ENCODE data around the gene KLHL7.
"Not testable (repeated sequence)": the region's sequence is repeated elsewhere in the genome, so short reads cannot be mapped to it uniquely, and the experiment has no call there.

Gene KLHL7

DNA sequence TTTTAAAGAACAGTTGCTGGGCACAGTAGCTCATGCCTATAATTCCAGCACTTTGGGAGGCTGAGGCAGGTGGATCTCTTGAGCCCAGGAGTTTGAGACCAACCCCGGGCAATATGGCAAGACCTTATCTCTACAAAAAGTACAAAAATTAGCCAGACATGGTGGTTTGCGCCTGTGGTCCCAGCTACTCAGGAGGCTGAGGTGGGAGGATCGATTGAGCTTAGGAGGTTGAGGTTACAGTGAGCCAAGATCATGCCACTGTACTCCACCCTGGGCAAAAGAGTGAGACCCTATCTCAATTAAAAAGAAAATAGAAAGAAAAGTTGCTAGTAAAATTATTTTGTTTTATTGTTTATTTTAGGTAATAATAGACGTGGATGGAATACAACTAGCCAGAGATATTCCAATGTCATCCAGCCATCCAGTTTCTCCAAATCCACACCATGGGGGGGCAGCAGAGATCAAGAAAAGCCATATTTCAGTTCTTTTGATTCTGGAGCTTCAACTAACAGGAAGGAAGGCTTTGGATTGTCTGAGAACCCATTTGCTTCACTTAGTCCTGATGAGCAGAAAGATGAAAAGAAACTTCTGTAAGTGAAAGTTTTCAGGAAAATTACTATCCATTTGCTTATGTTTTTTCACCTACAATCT lies 79.2 kb downstream of the KLHL7 start:
- DNase-seq, result peak; percentile 23

DNA sequence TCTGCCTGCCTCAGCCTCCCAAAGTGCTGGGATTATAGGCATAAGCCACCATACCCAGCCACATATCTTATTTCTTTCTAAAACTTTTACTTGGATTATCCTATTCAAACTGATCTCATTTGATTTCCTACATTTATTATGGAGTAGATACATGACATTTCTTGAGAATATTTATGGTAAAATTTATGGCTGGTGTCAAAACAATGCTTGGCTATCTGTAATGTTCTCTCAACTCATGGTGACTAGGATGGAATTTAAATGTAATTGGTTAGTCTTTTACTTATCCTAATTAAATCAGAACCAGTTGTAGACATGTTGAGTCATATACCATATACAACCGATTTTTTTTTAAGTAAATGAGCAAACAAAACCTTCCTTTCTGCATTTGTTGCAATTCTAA lies 80.4 kb downstream of the KLHL7 start:
- no peak for DNase-seq

DNA sequence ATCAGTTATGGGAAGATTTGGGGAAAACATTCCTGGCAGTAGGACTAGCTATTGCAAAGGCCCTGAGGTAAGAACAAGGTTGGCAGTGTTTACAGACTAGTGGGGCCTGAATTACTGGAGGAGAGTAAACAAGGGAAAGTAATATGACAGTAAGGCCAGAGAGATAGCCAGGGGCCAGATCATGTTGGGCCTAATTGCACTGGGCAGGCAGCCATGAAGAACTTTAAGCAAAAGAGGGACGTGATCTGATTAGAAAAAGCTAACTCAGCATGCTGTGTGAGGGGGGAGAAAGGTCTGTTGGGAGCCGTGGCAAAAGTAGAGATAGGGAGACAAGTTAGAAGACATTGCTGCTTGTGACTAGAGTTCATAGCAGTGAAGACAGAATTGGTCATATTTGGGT lies 85.4 kb downstream of the KLHL7 start:
- DNase-seq, result no peak

DNA sequence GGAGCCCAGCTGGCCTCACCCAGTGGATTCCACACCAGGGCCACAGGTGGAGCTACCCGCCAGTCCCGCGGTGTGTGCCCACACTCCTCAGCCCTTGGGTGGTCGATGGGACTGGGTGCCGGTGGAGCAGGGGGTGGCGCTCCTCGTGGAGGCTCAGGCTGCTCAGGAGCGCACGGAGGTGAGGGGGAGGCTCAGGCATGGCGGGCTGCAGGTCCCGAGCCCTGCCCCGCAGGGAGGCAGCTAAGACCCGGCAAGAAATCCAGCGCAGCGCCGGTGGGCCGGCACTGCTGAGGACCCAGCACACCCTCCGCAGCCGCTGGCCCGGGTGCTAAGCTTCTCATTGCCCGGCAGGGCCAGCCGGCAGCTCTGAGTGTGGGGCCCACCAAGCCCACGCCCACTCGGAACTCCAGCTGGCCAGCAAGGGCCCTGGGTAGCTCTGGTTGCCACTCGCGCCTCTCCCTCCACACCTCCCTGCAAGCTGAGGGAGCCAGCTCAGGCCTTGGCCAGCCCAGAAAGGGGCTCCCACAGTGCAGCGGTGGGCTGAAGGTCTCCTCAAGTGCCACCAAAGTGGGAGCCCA lies 88.2 kb downstream of the KLHL7 start:
- not testable (repeated sequence) for DNase-seq

DNA sequence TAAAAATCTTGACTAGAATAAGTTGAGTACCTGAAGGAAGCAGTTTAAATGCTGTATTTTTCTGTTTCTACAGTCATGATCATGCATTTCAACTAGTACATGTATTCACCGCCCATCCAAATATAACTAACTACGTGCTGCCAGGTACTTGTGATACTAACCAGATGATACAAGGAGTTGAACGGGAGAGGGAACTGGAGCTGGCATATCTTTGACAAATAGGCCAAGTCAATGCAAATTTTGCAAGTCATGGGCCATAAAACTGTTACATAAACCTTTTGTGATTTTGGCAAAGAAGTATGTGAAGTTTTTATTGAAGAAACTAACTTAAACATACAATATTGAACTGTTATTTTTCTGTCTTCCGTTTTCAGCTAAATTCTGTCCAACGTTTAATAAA lies 90.7 kb downstream of the KLHL7 start:
- DNase-seq, result no peak

DNA sequence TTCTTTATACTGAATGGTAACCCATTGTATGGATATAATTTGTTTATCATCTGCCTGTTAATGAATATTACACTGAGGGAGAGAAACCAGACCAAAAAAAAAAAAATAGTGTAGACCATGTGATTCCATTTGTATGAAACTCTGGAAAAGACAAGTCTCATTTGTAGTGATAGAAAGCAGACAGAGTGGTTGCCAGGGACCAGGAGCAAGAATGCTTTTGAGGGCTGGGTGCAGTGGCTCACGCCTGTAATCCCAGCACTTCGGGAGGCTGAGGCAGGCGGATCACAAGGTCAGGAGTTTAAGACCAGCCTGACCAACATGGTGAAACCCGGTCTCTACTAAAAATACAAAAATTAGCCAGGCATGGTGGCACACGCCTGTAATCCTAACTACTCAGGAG lies 92.2 kb downstream of the KLHL7 start:
- not testable (repeated sequence) for DNase-seq

DNA sequence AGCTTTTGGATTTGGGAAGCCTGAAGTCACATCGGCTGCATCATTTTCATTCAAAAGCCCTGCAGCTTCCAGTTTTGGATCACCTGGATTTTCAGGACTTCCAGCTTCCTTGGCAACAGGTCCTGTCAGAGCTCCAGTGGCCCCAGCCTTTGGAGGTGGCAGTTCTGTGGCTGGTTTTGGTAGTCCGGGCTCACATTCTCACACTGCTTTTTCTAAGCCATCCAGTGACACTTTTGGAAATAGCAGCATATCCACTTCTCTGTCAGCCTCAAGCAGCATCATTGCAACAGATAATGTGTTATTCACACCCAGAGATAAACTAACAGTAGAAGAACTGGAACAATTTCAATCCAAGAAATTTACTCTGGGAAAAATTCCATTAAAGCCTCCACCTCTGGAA lies 94.7 kb downstream of the KLHL7 start:
- no peak for DNase-seq

DNA sequence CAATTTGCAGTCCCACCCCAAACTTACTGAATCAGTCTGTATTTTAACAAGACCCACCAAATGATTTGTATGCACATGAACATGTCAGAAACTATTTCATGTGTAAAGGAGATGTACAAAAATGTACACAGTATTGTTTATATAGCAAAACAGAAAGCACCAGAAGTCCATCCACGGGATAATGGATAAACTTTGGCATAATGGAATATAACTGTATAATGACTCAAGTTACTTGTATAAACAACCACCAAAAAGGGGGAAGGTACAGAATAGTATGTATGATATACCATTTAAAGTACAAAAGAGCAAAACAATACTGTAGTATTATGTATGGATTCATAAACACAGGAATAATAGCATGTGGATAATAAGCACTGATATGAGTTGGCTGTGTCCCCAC lies 98.7 kb downstream of the KLHL7 start:
- no peak for DNase-seq

DNA sequence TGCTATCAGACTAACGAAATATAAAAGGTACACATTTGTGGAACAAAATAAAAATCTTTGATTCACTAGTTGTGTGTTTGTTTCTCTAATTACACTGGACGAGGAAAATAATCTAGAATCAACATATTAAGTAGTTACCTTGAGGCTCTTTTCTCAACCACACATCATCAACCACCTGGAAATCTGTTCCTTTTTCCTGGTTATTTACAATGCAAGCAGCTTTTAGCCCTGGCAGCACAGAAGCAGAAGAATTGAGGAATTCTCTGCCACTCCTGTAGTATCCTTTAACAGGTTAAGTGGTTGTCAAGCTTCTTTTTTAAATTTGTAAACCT lies 100.0 kb downstream of the KLHL7 start:
- no peak for DNase-seq

DNA sequence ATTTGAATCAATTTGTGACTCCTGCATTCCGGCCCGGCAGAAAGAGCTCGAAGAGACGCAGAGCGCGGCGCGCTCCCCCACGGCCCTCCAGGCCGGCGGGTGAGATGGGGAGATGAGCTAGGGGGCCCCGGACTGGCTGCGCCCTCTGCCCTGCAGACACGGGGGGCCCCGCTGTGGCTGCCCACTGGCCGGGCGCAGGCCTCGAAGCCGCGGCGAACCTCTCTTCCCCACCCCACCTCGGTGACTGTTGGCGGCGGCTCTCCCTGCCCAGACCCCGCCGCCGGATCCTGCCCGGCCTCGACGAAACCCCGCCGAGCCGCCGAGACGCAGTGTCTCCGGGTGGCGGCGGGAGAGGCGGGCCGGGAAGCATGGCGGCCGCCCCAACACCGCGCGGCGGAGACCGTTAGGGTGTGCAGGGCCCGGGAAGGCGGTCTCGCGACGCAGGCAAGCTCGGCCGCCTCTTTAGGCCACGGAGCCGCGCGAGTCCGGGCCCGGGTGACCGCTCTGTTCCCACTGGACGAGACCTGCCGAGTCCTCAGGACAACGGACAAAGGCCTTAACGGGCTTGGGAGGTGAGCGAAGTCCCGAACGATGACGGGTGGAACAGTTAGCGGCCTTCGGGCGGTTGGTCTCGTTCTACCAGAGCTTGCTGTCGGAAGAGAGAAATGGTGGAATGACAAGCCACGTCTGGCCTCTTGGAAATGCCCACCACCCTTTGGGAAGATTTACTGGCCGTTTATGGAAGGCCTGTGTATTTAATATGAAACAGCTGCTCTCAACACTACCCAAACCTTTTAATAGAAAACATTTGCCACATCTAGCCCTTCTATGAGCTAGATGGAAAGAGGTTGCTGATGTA lies 100.6 kb downstream of the KLHL7 start:
- DNase-seq, result peak; percentile 18

DNA sequence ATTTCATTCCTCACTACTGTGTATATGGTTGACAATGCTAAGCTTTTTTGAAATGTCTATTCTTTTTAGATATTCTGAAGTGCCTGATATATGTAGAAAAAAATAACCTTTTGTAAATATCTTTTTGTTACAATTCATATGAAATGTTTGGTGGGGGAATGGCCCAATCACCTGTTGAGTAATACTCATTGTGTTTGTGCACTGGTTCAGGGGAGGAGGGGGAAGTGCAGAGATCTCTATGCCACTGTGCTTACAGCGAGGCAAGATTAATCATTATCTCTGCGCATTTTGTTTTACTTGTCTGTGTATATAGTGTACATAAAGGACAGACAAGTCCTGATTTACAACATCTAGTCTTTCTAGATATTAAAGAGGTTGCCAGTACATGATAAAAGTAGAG lies 101.4 kb downstream of the KLHL7 start:
- no peak for DNase-seq

DNA sequence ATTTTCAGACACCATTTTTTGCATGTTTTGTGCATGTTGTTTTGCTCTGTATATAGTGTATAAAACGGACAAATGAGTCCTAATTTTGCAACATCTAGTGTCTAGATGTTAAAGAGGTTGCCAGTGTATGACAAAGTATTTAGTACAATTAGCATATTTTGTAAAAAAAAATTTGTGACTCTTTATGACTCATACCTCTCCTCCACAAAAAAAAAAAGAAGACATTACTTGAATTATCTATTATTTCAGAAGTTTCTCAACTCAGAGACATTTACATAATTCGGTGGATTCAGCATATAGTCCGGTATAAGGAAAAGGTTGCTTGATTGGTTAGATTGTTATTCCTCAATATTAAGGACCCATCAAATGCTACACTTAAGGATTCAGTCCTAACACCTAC lies 102.3 kb downstream of the KLHL7 start:
- DNase-seq, result no peak

DNA sequence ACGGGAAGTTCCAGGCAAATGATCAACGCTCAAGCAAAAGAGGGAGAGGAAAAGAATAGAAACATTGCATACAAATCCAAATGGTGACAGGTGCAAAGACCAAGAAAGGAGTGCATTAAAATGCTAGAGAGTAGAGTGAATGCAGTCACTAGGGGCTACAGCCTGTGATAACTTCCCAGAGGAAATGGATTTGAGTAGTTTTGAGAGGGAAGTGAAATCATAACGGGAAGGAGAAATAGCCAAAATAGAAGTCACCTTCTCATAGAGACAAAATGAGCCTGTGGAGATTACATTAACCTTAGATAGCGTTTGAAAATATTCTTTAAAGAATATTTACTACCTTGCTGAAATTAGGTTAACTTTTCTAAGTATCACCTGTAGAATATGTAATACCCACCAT lies 102.7 kb downstream of the KLHL7 start:
- DNase-seq, result no peak

DNA sequence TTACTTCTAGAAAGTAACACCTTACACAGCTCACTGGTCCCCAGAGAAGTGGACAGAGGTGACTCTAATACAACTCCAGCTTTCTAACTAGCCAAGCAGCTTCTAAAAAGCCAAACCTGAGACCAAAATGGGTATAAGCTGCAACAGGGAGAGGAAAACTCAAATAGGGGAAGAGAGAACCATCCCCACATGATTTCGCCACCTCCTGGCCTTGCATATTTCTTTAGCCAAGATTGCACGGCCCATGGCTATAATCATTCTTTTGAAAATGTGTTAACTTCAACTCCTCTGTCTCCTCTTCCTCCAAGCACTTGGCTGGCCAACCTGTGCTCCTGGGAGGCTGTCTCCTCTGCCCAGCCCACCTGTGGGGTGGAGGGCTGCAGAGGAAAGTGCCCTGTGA lies 104.9 kb downstream of the KLHL7 start:
- no peak for DNase-seq

DNA sequence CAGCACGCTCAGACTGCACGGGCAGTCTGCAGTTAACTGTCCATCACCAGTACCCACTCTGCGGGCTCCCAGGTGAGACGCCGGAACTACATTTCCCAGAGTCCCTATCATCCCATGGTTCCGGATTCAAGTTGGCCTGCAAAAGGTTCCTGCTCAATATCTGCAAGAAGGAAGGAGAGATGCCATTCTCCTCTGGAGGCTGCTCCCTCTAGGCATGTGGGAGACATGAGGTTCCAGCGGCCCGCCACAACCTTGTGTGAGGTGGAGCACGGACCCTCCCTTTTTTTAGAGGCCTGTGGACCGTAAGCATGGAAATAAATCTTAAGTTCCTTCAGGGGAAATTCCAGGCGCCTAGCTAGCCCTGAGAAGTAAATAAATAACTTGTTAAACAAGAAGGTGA lies 106.0 kb downstream of the KLHL7 start:
- no peak for DNase-seq

DNA sequence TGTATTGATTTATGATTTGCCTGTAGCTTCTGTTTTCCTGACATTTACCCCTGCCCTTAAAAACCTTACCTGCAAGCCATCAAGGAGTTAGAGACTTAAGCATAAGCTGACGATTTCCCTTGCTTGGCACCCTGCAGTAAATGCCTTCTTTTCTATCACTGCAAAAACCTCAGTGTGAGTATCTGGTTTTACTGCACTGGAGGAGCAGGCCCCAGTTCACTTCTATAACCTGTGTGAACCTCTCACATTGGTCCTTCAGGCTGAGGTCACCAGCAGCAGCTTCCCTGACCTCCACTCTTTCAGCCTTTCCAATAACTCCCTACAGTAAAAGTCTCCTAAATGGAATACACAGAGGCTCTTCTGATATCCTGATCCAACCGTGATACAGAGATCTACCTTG lies 106.8 kb downstream of the KLHL7 start:
- DNase-seq, result no peak

DNA sequence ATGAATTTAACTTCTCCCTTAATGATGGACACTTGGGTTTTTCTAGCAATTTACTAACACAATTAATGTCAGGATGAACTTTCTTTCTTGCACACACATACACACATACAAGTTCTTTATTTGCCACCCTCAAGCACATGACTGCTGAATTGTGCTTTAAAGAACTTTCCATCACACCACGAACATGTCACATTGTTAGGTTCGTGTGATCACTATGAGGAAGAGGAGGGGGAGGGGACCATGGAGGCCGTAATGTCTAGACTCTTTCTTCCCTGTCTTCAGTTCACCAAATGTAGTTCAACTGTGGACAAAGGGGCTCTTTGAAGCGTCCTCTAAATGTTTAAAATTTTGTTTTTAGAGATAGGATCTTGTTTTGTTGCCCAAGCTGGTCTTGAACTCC lies 107.3 kb downstream of the KLHL7 start:
- no peak for DNase-seq

DNA sequence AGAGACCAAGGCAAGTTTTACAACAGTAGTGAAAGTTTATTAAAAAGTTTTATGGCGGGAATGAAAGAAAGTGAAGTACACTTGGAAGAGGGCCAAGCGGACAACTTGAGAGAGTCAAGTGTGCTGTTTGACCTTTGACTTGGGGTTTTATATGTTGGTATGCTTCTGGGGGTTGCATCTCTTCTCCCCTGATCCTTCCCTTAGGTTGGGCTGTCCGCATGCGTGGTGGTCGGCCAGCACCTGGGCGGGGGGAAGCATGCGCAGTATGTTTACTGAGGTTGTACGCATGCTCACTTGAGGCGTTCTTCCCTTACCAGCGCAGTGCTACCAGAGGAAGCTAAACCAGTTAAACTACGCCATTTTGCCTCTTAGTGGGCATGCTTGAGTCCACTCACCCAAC lies 108.2 kb downstream of the KLHL7 start:
- no peak for DNase-seq

DNA sequence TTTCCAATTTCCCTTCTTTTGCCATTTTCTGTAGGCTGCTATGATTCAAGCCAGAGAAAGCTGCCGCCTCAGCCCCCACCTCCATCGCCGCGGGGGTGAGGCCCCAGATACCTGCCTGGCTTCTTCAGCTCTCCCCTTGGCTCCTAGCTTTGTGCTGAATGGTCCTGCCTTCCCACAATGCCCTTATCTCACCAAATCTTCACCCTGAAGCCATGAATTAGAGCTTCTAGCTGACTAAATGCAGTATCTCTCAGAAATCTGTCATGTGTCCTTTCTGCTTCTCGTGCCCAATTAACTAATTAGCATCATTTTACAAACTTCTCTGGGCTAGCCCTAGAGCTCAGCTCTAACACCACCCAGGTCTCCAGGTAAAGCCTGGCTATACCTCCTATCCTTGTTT lies 108.8 kb downstream of the KLHL7 start:
- no peak for DNase-seq

DNA sequence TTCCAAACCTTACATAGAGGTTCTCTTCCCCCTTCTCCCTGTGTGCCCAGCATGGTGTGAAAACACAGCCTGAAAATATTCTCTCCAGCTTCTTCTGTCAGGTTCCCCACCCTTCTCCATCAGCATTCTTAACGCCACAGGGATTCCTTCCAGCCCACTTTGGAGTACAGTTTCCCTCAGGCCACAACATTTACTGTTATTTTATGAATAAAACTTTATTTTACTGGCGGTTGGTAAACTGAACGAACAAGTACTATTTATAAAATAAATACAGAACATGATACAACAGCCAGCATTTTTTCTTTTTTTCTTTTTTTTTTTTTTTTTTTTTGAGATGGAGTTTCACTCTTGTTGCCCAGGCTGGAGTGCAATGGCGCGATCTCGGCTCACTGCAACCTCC lies 109.4 kb downstream of the KLHL7 start:
- DNase-seq, result no peak

DNA sequence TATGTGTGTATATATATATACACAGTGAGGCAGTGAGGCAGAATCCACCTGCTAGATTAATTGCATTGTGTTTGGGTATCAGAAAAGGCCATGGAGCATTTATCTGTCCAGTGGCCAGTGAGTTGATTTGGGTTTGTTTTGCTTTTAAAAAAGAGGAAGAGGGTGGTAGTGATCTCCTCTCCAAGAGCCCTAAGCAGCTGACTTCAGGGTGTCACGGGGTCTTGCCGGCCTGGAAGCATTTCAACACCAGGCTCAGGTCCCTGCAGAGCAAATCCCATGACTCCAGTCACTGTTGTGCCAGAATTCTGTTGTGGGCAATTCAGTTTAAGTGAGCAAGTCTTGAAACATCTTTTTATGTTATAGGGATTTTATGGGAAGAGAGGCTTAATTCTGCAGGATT lies 110.4 kb downstream of the KLHL7 start:
- DNase-seq, result no peak

DNA sequence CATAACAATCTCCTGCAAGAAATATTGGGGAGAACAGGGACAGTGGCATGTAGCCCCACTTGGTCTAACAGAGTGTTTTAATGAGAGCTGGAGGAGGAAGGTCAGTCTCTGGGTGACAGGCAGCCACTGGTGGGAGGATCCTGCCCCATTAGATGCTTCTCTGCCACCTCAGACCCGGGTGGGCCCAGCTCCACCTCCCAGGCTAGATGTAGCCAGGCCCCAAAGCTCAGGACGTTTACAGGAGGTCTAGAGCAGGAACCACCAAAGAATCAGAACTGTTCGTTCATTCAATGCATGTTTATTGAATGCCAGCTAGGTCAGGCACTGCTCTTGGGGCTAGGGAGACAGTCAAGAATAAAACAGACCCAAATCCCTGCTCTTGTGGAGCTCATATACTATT lies 112.6 kb downstream of the KLHL7 start:
- no peak for DNase-seq

DNA sequence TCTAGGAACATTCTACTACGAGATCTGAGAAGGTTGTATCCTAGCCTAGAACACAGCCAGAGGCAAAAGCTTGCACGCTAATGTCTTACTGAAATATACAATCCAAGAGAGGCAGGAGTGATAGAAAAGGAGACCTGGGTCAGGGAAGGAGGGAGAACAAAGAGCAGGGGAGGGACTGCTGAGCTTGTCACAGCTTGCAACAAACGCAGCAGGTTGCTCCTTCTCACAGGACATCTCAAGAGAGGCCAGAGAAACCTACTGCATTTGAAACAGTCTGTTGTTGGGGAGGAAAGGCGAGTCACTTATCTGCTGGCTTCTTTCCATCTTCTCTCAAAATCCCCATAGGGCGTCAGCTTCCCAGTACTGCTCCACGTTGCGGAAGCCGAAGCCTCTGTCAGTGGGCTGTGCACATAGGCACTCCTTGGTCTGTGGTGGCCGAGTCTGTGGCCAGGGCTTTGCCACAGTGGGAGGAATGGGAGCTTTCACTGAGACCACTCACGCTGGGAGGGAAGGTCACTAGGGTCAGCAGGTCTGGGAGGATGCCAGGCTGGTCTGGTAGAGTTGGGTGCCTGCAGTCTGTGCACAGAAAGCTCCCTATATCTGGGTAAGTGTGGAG lies 115.2 kb downstream of the KLHL7 start:
- no peak for DNase-seq

DNA sequence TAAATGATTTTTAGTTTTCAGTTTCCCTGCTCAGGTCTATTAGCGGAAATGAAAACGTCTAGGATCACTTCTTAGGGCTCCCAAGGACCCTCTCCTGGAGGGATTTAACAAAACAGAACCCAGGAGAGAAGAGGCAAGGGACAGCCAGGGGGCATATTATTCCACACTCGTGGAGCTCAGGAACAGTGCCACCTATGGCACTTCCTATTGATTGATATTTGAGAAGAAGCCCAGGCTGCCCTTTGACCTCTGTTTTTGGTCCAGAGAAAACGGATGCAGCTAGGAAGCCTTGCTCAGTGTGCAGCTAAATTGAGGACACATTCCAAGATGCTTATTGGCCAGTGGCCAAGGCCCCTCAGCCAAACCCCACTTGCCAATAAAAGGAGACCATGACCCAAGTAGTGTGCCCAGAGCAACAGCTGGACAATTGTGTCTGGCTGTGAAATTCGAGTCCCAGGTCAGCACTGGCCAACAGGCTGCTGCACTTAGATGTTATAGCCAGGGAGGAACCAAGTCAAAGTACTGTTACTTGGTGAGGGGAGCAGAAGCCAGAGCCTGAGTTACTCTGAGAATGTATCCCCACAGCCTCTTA lies 117.0 kb downstream of the KLHL7 start:
- DNase-seq, result no peak
